ENCODE measurements around the gene HHATL. TPM values are rescaled to one million over a fixed set of nuclear protein-coding genes. Genes with fewer than 3 reads are reported as not detected.
"Not testable (repeated sequence)": the region's sequence is repeated elsewhere in the genome, so short reads cannot be mapped to it uniquely, and the experiment has no call there.

Gene HHATL
- total RNA-seq, 2 donors from 2014 or later, result 0.28 TPM; not detected in 1

- ATAC-seq (no peak), DNase-seq (no peak)
- intact Hi-C loops (cut with DNase I, micrococcal nuclease), result no loop called here
Measured at GRCh38 chr3:42736081-42736480, 33.5 kb upstream of the HHATL start.

GRCh38 chr3:42735615-42736014 is 33.0 kb upstream of the HHATL start:
- ATAC-seq (no peak), DNase-seq (no peak)
- intact Hi-C loops (cut with DNase I, micrococcal nuclease), result no loop called here

DNA sequence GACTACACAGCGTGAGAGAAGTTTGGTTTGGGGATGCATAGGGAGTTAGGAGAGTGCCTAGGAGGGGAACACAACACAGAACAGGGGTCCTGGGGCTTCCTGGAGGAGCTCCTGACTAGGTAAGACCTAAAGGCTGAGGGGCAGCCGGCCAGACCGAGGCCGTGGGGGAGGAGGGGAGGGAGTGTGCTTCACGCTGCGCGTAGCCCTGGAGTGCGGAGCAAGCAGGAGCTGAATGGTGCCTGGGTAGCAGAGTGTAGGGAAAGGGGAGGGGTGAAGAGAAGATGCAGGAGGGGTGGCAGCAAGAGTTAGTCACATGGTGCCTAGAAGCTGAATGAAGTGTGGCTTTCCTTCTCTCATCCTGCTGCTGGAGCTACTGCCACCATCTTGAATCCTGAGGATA is 32.4 kb upstream of the HHATL start:
- DNase-seq, result no peak
- no peak for ATAC-seq
- intact Hi-C loops (cut with DNase I, micrococcal nuclease), result no loop called here

- intact Hi-C loops (cut with DNase I, micrococcal nuclease), result no loop called here
- ATAC-seq (no peak), DNase-seq (no peak)
Measured at GRCh38 chr3:42734263-42734860, 31.8 kb upstream of the HHATL start.

DNA sequence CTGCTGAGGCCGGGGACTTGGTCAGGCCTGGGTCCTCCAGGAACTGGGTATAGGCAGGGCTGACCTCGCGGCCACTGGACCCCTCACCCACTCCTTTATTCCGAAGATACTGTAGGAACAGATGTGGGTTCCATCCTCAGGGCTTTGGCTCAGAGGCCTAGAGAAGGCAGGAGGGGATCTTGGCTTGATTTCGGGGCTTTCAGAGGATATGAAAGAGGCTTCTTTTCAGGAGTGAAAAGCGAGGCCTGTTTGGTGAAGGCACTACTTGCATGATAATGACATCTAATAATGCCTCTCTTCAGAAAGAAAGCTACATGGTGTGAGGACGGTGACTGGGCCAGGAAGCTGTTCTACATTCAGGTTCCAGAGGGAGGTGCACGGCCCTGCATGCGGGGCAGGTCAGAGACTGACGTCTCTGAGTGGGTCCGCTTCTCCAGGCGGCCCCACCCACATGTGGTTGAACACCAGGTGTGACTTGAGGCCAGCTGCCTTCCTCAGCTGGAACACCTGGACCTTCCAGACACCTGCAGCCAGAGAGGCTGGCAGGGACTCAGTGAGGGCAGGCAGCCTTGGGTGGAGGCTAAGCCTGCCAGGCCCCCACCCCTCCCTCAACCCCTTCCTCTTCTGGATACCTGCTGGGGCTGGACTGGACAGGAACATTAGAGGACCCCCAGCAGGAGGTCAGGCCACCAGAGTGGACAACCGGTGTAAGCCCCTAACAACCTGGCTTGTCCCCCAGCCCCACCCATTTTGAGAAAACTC is 31.1 kb upstream of the HHATL start:
- intact Hi-C loops (cut with DNase I, micrococcal nuclease), result no loop called here
- no peak for DNase-seq
- ATAC-seq, result no peak

- intact Hi-C loops (cut with DNase I, micrococcal nuclease), result no loop called here
- ATAC-seq (no peak), DNase-seq (no peak)
Measured at GRCh38 chr3:42732829-42733459, 30.3 kb upstream of the HHATL start.

DNA sequence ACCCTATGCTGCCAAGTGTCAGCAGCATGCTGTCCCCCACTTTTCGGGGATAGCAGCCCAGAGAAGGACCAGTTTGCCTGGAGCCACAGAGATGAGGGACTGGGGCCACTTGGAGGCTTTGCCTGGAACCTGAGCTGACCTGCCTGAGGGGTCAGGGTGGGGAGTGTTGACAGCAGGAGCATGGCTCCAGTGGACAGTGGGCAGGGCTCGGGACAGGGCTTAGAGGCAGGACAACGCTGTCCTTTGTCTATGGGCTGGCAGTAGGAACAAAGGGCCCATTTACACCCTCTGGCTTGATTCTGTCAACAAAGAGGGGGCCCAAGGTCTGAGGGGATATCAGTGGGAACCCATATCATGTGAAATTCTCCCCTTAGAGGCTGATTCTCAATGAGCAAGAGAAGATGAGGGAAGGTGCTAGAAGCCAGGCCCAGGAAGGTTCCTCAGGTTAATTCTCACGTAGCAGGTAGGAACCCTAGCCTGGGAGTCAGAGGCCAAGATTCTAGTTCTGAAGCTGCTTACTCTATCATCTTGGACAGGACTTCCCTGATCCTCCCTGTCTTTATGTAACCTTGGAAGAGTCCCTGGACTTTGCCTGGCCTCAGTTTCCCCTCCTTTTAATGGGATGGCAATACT is 29.7 kb upstream of the HHATL start:
- DNase-seq, result no peak
- intact Hi-C loops (cut with DNase I, micrococcal nuclease), result no loop called here
- ATAC-seq, result no peak

DNA sequence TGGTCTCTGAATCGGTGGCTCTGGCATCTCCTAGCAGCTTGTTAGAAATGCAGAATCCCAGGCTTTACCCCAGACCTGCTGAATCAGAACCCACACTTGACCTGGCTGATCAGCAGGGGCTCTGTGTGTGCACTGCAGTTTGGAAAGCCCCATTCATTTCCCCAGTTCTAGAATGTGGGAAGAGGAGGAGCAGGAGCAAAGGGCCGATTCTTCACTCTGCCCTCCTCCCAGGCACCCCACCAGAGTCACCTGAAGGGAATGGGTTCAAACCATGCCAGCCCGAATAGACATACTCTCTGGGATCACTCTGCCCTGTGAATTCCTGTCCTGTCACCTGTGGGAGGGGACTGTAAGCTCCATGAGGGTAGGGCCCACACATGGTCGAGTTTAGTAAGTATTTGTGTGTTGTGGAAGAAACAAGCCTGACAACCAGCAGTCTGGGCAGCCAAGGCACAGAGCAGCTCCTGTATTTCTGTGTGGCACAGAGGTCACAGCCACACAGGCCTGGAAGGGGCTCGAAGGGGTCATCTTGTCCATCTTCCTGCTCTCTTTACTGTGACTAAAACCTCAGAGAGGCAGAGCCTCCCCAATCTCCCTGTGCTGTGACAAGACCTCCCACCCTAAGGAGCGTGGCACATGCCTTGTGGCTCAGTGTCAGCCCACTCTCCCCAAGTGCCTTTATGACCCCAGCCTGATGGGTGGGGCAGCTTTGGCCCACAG is 29.0 kb upstream of the HHATL start:
- ATAC-seq (no peak), DNase-seq (no peak)
- intact Hi-C loops (cut with DNase I, micrococcal nuclease), result no loop called here

GRCh38 chr3:42730706-42731420 is 28.3 kb upstream of the HHATL start:
- no peak for DNase-seq

DNA sequence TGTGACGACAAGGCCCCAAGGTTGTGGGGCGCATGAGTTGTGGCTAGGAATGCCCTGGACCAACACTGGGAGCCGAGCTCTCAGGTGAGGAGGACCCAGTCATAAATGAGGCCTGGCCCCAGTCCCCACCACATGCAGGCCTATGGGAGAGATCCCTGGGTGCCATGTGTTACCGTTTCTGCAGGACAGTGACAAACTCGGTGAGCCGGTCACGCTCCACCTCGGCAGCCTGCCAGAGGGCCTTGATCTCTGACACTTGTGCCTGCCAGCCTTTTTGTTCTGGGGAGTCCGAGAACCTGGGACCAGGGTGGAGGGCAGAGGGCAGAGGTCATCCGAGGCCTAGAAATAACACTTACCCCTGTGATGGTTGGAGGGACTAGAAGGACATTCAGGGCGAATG is 27.7 kb upstream of the HHATL start:
- intact Hi-C loops (cut with DNase I, micrococcal nuclease), result no loop called here
- no peak for ATAC-seq
- no peak for DNase-seq

More at GRCh38 chr3:42730706-42731420, 28.3 kb upstream of the HHATL start:
- ATAC-seq, result no peak
- intact Hi-C loops (cut with DNase I, micrococcal nuclease), result no loop called here

GRCh38 chr3:42729404-42730145 is 27.0 kb upstream of the HHATL start:
- no peak for DNase-seq
- intact Hi-C loops (cut with DNase I, micrococcal nuclease), result no loop called here
- no peak for ATAC-seq

- intact Hi-C loops (cut with DNase I, micrococcal nuclease), result no loop called here
- ATAC-seq, result no peak
- no peak for DNase-seq
Measured at GRCh38 chr3:42728668-42729364, 26.2 kb upstream of the HHATL start.

GRCh38 chr3:42728056-42728455 is 25.5 kb upstream of the HHATL start:
- DNase-seq, result no peak

GRCh38 chr3:42725454-42725853 is 22.9 kb upstream of the HHATL start:
- intact Hi-C loops (cut with DNase I, micrococcal nuclease), result no loop called here
- ATAC-seq (no peak), DNase-seq (no peak)

More at GRCh38 chr3:42728056-42728455, 25.5 kb upstream of the HHATL start:
- no peak for ATAC-seq
- intact Hi-C loops (cut with DNase I, micrococcal nuclease), result no loop called here

DNA sequence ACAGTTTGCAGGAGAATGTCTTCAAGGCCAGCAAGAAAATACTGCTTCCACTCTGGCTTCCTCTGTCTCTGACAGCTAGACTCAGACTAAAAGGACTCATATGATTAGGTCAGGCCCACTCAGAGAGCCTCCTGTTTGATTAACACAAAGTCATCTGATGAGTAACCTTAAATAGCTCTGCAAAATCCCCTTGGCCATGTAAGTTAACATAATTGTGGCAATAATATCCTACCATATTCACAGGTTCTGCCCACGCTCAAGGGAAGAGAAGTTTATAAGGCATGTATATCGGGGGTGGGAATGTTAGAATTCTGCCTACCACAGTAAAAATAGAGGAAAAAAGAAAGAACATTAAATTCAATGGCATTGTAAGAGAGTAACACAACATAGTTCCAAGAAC is 20.6 kb upstream of the HHATL start:
- intact Hi-C loops (cut with DNase I, micrococcal nuclease), result no loop called here
- DNase-seq (no peak), ATAC-seq (no peak)

DNA sequence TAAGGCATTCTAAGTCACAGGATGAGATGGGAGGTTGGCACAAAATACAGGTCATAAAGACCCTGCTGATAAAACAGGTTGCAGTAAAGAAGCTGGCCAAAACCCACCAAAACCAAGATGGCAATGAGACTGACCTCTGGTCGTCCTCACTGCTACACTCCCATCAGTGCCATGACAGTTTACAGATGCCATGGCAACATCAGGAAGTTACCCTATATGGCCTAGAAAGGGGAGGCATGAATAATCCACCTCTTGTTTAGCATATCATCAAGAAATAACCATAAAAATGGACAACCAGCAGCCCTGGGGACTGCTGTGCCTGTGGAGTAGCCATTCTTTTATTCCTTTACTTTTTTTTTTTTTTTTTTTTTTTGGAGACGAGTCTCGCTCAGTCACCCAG is 19.8 kb upstream of the HHATL start:
- intact Hi-C loops (cut with DNase I, micrococcal nuclease); ATAC-seq; DNase-seq: not testable (repeated sequence)

- intact Hi-C loops (cut with DNase I, micrococcal nuclease), result no loop called here
- ATAC-seq (no peak), DNase-seq (no peak)
Measured at GRCh38 chr3:42721690-42722089, 19.1 kb upstream of the HHATL start.
